ENCODE data around the gene EXOC8.

- TF ChIP-seq POLR2A (IDR thresholded peaks at IDR 0.05; ENCODE audit: low read depth, low read length) (no peak), POLR2AphosphoS5 (IDR thresholded peaks at IDR 0.05; ENCODE audit: low read depth, low read length) (no peak), TAF1 (IDR thresholded peaks at IDR 0.05; ENCODE audit: borderline replicate concordance, low read depth, low read length) (no peak)
Observed at GRCh38 chr1:231335663-231336602, 1.7 kb downstream of the EXOC8 start.
